GM12874 (cell line): ENCODE data around the gene ELFN1.

Experiments used
- CTCF ChIP-seq: IDR thresholded peaks from 2 replicates; pipeline ENCODE4 v1.5.1; 2011; ENCODE audit warnings: low read depth, mild to moderate bottlenecking, control low read depth, low read length, moderate library complexity; ENCODE audit not compliant: insufficient read depth

ELFN1 gene

DNA sequence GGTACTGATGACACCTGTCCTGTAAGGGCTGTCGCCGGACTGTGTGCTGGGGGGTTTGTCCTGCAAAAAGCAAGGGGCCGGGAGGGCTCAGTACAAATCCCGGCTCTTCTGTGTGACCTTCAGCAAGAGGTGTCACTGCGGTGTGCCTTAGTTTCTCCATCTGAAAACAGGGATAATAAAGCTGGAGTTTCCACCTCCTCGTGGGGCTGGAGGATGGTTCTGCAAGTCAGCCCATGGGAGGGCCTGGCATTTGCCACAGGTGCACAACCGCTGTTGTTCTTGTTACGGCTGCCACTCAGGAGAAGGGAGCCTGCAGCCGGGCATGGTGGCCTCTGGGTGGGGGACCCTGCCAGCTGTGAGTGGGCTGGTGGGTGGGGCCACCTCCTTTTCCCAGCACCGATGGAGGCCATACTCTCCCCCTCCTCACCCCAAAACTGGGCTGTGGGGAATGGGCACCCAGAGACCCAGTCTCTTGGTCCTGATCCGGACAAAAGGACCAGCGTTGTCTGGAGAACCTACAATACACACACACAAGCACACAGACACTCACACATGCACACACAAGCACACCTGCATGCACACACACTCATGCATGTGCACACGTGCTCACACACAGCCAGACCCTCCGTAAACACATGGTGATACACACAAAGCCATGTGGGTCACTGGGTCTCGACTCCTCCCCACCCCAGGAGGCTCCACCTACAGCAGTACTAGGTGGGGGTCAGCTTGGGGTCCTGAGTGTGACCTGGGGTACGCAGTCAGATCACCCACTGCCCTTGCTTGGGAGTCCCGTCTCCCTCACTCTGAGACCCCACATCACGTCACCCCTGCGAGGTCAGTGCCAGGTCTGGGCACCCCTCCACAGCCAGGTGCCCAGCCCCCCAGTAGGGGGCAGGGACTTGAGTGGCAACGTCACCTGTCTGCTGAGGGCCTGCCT is 34.1 kb downstream of the ELFN1 start:
- TF ChIP-seq CTCF, result no peak

DNA sequence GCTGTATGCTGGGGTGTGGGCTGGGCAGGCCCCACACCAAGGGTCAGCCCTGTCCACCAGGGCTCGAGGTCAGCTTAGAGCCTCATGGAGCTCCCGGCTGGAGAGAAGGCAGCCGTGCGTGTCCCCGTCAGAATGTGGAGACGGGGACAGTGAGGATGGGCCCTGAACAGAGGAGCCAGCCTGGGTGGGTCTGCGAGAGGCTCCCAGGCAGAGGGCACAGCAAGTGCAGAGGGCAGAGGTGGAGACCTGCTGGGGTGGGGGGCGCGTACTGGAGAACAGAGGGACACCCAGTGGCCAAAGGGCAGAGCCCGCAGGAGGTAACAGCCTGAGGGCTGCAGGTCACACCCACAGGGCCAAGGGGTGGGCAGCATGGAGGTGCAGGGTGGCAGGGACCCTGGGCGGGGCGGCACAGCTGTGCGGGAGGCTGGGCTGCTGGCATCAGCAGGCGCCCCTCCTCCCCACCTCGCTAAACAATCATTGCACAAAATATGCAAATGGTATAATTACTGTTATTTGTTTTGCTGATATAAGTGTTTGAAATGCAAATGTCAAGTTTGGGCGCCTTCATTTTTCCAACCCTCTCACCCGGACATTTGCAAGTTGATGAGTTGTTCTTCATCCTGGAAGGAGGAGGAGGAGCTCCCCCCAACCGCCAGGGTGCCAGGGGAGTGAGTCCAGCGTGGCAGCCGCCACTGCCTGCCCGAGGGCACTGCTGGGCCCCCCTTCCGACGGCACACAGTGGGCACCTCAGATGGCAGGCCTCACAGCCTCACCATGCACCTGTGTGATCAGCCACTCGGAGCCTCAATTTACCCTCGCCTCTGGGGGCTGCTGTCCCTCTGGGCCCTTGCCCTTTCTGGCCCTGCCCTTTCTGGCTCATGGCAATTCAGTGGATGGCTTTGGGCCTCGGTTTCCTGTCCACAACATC is 35.0 kb downstream of the ELFN1 start:
- TF ChIP-seq CTCF, result no peak

- no peak for TF ChIP-seq CTCF
These were observed 35.8 kb downstream of the ELFN1 start for GRCh38 chr7:1705856-1706255.

DNA sequence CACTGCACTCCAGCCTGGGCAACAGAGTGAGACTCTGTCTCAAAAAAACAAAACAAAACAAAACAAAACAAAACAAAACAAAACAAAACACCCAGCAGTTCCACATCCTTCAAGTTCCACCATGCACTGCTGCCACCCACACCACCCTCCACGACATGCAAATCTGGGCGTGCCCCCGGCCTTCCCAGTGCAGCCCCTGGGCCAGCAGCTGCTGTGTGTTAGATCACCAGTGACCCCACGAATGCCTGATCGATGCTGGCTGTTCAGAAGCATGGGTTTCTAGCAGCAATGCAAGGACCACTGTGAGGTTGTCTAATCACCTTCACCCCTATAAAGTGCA is 36.3 kb downstream of the ELFN1 start:
- no peak for TF ChIP-seq CTCF

- TF ChIP-seq CTCF, result no peak
These were observed 36.9 kb downstream of the ELFN1 start for GRCh38 chr7:1706721-1707613.

DNA sequence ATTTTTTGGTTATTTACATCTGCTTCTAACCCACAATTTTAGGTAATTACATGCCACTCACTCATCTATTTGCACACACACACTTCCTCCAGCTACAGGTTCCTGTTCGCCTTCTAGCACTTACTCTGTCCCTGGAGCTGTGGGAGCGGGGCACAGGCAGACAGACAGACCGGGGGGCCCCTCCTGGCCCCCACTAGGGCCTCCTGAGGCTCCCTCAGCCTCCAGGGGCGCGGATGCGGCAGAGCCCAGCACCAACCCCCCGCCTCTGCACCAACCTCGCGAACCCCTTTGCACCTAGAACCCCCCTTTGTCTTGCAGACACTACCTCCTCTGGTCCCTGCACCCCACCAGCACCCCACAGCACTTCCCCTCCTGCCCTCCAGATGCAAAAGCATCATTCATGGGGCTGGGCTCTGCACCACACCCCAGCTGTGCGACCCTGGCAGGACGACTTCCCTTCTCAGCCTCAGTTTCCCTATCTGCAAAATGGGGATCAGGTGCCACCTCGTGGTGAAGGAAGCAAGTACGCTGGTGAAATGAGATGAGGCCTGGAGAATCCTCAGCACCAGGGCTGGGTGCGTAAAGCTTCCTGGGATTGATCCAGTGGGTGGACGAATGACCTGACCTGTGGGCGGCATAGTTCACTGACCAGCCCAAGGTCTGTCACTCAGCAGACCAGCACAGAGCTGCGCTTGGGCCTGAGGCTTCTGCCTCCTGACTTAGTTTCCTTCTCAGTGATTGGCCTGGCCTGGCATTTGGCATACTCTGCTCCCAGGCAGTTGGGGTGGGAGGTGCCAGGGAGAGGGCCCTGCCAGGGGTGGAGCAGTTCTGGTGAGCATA is 37.9 kb downstream of the ELFN1 start:
- TF ChIP-seq CTCF, result no peak
